Left renal cortex interstitium (tissue), 4 donors: Measurements from ENCODE around the gene CXCL6. TPM values are rescaled to one million over a fixed set of nuclear protein-coding genes. Genes with fewer than 3 reads are reported as not detected.

ENCODE experiments used
- DNase-seq, 4 donors: peaks; one replicate each; pipeline ENCODE4 v3.0.0-alpha.2; 2013; ENCODE audit warnings: low read depth in 4 of 4, low spot score in 2 of 4, missing footprints in 1 of 4
- polyA plus RNA-seq, 4 donors: library from polyadenylated mRNA; unstranded; fragments of 120-200 nt; gene quantifications; one replicate each; pipeline ENCODE4 v1.2.1, GENCODE V29; 2013; ENCODE audit not compliant: insufficient read length in 4 of 4

The CXCL6 gene
- polyA plus RNA-seq = under 1 TPM in 3 of 4 donors, not detected in 1; 0.14 to 0.29 (median 0.22) TPM

DNA sequence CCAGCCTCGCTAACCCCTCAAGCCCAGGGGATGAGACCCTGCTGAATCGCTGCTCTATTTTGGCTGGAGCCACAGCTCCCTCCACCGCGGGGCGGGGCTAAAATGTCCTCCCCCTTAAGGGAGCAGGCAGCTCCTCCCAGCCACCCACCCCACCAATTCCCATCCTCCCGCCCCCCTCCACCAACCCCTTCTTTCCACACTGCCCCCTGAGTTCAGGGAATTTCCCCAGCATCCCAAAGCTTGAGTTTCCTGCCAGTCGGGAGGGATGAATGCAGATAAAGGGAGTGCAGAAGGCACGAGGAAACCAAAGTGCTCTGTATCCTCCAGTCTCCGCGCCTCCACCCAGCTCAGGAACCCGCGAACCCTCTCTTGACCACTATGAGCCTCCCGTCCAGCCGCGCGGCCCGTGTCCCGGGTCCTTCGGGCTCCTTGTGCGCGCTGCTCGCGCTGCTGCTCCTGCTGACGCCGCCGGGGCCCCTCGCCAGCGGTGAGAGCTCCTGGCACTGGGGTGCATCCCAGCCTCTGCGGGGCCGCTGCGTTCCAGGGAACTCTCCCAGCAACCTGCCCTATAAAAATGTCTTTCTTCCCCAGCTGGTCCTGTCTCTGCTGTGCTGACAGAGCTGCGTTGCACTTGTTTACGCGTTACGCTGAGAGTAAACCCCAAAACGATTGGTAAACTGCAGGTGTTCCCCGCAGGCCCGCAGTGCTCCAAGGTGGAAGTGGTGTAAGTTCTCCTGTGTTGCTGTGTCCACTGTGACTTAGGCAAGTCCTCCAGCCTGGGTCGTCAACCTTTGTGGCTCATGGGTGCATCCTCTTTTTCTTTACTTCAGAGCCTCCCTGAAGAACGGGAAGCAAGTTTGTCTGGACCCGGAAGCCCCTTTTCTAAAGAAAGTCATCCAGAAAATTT lies at the start of gene CXCL6:
CXCL6 (plus strand) TSS at position 306 of the 907 bp plus-strand sequence; CDS start at position 379, 73 bp downstream.
- DNase-seq = no peak

DNA sequence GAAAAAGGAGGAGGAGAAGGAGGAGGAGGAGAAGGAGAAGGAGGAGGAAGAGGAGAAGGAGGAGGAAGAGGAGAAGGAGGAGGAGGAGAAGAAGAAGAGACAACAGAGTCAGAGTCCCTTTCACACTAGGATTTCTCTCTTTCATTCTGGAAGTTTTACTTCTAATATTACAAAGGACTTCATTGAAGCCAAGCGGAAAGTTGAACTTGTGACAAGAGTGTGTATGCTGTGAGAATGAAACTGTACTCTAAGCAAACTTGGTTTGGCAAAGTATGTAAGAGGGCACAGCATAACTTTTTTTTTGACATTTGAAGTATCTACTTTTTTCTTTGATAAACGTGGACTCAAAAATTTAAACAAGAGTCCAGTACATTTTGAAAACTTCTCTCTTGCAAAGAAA lies 48.1 kb upstream of the CXCL6 start:
- no peak for DNase-seq

DNA sequence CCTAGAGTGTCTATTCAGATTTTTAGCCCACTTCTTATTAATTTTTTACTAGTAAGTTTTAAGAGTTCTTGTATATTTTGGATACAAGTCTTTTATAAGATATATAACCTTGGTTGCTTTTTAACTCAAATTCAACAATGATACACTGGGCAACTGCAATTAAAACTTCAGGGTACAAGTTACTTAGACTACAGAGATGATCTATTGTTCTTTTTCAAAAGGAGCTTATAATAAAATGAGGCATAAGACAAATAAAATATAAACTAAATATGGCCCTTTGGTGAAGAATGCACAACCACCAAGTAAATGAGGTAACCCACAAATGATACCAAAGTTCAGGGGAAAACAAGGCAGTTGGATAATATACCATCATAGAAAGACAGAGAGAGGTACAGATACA lies 37.6 kb upstream of the CXCL6 start:
- no peak for DNase-seq

DNA sequence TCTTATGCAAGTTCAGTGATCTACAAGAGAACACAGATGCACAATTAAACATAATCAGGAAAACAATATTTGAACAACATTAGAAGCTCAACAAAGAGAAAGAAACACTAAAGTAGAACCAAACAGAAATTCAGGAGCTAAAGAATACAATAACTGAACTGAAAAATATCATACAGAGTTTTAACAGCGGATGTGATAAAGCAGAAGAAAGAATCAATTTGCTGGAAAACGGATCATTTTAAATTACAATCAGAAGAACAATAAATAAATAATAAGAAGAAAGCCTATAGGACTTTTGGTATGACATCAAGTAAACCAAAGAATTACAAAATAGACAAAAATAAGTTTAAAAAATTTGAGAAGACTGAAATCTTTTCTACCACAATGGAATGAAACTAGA lies 36.3 kb upstream of the CXCL6 start:
- no peak for DNase-seq

DNA sequence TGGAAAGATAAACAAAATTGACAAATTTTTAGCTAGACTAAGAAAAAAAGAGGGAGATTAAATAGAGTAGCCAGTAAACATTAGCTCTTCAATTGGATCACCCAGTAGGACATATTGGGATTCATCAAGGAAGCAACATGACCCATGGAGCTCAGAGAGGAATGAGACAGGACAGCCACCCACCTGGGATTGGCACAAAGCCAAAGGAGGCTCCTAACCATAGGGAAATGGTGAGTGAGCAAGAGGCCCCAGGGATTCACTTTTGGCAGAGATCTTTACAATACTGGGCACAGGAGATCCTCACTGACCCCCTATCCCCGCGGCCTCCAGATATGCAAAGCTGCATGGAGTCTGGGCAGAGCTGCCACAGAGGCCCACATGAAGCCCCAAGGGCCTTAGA lies 34.8 kb upstream of the CXCL6 start:
- DNase-seq = no peak

GRCh38 chr4:73803213-73803612 lies 33.3 kb upstream of the CXCL6 start:
- DNase-seq = no peak

GRCh38 chr4:73810191-73810590 lies 26.3 kb upstream of the CXCL6 start:
- DNase-seq = no peak

- no peak for DNase-seq
These were observed 24.6 kb upstream of the CXCL6 start for GRCh38 chr4:73811841-73812240.

DNA sequence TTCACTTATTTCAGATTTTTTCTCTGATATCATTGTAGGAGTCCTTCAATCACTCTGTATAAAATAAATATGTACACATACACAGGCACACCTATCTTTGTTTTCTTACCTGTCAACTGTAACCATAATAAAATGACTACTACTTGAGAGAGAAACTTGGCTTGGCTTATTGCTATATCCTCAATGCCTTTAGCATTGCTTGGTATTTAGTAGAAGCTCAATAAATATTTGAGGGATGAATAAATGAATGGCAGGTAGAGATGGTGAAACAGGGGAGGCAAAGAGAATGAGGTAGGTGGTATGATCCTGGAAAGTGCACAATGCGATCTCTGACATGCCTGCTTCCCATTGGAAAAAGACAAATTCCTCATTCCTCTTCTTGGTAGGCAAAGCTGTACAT lies 21.8 kb upstream of the CXCL6 start:
- DNase-seq = no peak

DNA sequence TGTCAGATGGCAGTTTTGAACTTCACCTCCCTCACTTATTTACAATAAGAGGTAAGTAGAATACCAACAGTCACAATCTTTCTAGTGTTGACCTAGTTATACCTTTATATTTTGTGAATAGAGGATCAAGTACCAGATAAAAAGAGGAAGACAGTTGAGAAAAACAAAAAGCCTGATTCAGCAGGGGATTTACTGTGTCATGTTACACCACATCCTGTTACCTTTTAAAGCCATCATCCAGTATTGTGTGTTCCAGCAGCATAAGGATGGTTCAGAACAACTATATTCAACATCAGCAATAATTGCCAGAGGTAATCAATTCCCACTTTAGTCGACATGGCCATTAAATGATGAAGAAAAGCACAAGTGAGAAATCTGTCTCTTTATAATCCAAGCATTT lies 21.3 kb upstream of the CXCL6 start:
- no peak for DNase-seq

DNA sequence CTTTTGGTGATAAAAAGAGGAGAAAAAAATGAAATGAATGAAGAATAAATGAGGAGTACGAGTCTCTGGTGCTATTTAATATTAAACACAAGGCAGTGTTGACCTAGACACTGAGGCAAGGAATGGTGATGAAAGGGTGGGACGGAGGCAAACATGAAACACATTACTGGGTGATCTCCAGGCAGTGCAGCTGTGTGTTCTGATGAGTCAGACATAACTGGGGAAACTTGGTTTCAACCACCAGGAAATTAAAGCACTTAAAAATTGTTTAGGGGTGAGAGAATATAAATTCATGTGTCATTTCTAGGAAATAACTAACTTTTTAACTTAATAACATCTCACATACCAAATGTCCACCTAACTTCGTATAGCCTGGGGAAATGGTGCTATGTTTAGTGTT lies 19.7 kb upstream of the CXCL6 start:
- DNase-seq = no peak

DNA sequence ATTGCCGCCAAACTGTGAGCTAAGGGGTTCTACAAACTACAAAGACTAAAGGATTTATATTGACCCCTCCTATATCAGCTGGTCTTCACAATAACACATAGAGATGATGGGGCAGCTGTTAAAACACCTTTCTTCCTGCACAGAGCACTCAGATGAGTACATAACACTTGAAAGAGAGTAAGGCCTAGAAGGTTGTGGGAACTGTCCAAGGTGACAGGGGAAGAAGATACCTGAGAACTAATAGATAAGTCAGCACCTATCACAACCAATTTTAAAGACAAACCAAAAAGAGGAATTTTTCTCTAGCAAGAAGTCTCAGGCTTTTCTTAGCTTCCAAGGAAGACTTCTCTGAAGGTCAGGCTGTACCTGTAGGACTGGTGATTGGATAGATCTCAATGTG lies 19.1 kb upstream of the CXCL6 start:
- no peak for DNase-seq

DNA sequence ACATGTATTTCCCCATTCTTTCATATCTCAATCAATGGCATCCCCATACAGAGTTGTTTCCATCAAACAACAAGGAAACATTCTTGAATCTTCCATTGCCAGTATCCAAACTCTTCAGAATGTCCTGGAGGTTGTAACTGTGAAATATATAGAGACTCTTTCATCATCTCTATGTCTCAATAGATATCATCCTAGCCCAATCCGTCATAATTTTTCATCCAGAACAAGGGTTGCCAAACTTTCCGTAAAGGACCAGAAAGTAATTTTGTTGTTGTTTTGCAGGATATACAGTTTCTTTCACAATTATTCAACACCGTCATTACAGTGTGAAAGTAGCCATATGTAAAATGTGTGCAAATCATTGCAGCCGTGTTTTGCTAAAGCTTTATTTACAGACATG lies 15.2 kb upstream of the CXCL6 start:
- no peak for DNase-seq

DNA sequence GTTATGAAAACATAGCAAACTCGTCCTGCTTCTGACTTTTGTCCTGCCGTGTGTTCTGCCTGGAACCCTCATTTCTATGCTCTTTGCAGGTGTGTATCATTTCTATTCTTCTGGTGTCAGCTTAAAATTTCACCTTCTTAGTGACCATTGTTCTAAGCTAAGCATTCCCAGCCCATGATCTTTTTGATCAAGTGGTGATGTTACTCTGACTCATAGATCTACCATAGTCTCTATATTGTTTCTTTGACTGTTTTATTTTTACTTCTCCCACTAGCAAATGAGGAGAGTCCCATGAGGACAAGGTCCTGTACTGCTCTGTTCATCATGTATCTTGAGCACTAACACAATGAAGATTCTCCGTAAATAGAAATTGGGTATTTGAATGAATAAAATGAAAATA lies 14.1 kb upstream of the CXCL6 start:
- DNase-seq = no peak

- DNase-seq = no peak
These were observed 13.5 kb upstream of the CXCL6 start for GRCh38 chr4:73822812-73823504.

DNA sequence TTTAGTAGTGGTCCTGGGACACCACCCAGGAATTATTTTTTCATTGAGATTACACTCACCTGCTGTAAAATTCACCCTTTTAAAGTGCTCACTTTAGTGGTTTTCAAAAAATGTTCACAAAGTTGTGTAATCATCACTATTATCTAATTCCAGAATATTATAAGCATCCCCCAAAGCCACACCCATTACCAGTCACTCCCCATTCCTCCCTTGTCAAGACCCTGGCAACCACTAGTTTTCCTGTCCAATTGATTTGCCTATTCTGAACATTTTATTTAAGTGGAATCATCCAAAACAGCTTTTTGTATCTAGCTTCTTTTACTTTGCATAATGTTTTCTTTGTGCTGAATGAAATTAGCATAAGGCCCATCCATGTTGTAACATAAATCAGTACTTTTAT lies 12.7 kb upstream of the CXCL6 start:
- DNase-seq = no peak

DNA sequence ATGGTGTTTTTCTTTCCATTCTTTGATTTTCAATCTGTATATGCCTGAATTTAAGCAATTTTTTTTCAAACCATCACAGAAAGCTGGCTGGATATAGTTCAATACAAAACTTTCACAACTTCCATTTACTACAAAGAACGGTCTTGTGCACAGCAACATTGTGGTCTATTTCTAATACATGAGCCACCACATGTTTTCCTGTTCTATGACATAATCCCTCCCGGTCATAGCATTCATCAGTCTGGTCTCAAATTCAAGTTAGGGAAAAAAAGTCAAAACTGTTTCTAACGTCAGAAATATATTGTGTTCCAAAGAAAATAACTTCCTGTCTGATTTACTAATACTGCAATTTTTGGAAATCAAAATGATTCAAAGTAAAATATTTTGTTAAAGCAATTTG lies 7.5 kb upstream of the CXCL6 start:
- no peak for DNase-seq

DNA sequence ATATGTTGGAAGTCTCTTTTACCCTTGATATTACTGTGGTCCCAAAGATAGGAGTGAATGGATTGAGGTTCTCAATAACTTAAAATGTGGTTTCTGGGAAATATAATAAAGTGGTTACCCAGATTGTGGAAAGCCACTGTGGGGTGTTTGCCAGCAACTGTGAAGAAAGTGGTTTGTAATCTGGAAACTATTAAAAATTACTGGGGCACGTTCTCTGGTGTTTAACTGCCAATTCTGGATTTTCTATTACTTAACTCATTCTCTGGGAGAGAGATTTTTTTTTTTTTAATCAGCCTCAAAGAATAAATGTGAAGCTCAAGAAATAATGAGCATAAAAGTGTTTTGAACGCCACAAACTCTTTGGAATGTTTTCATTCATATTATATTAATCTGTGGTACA lies 4.9 kb upstream of the CXCL6 start:
- DNase-seq = no peak

DNA sequence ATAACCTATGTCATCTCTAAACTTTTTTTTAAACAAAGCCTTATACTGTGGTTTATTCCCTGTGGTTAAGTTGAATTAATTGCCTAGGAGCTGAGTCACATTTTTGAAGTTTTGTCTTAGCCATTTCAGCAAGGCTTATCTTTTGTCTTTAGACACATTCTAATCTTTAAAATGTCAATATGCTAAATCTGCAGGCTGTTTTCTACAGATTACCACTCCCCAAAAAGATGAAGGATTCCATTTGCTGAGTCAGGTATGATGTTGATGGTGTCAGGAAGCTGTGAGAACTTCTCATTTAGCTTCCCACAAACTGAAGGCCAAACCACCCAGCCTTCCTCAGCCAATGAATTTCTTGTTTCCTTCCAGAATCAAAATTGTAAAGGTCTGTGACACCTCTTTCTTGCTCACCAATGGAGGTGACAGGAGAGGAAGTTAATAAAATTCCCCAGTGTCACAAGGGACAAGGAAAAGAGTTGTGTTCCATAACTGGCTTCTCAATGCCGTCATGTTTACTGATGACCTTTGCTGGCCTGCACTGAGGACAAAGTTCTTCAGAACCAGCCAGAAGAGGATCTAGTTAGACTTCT lies 3.7 kb upstream of the CXCL6 start:
- DNase-seq = no peak

GRCh38 chr4:73839071-73839470 lies 2.6 kb downstream of the CXCL6 start:
- no peak for DNase-seq

- no peak for DNase-seq
These were observed 3.2 kb downstream of the CXCL6 start for GRCh38 chr4:73839715-73840114.
